K562 (cell line): ENCODE results near the gene VWA8. TPM values are rescaled to one million over a fixed set of nuclear protein-coding genes. Genes with fewer than 3 reads are reported as not detected.

Source experiments
- ATAC-seq: fragments of 200-7000 bp; cut with Tn5 transposase; 3 replicates; pipeline ENCODE4 v1.9.1; 2020; ENCODE audit warnings: moderate library complexity
- BruUV-seq: library from RNA; stranded (reverse); fragments of 400-500 nt; replicated peaks from 2 replicates; lab custom pipeline; 2021; lab: Mats Ljungman, UMichigan
- CTCF ChIA-PET: fragments of 300-600 bp; formaldehyde crosslinking; extraction: SDS; loops from one replicate; lab custom pipeline; 2021; ENCODE audit warnings: low intra/inter-chr PET ratio; lab: Yijun Ruan, JAX
- POLR2A ChIA-PET: fragments of 300-600, 350-650 bp; sonication (Branson Sonifier 250); formaldehyde crosslinking; extraction: SDS; loops from one replicate; lab custom pipeline; 2021; ENCODE audit warnings: antibody characterized with exemption, inconsistent platforms; lab: Yijun Ruan, JAX
- DNase-seq, 4 experiments: peaks; one replicate each; pipeline versions ENCODE4 v3.0.0 to v3.0.0-alpha.2; 2011 to 2018; ENCODE audit warnings: low spot score in 3 of 4, mixed read lengths in 3 of 4; ENCODE audit errors: extremely low read depth in 1 of 4
- FAIRE-seq: peaks from 2 replicates; lab custom pipeline; 2011; peaks lifted over from hg19 to GRCh38; lab: Jason Lieb, UNC
- H2AFZ ChIP-seq: 2 replicates; pipeline ENCODE4 v1.6.0; 2011; ENCODE audit warnings: low read depth, low read length, control low read depth, inconsistent platforms
- H3K27ac ChIP-seq: fragments of 200-600 bp; 3 replicates; pipeline ENCODE4 v1.8.0; 2011; ENCODE audit warnings: low read depth, mild to moderate bottlenecking, control low read depth, inconsistent platforms, low read length, moderate library complexity, mixed read lengths; ENCODE audit errors: extremely low read depth
- H3K27me3 ChIP-seq, 2 experiments: fragments of 300-600 bp in 1 of 2; 2 replicates in 1 of 2; 3 replicates in 1 of 2; pipeline versions ENCODE4 v1.6.0 to v1.8.0; 2011; ENCODE audit warnings: inconsistent platforms in 2 of 2, low read length in 2 of 2, mild to moderate bottlenecking in 1 of 2, mixed read lengths in 1 of 2, moderate library complexity in 1 of 2; ENCODE audit not compliant: control insufficient read depth in 2 of 2, insufficient read depth in 2 of 2
- H3K36me3 ChIP-seq: fragments of 300-600 bp; 3 replicates; pipeline ENCODE4 v1.8.0; 2011; ENCODE audit warnings: mild to moderate bottlenecking, low read length, inconsistent platforms; ENCODE audit not compliant: control insufficient read depth, insufficient read depth
- H3K4me1 ChIP-seq, 2 experiments: fragments of 200-600 bp in 1 of 2; replicated peaks in 1 of 2; 2 replicates in 1 of 2; 3 replicates in 1 of 2; pipeline versions ENCODE4 v1.5.1 to v1.8.0; 2011; ENCODE audit warnings: inconsistent platforms in 2 of 2, low read length in 2 of 2, mild to moderate bottlenecking in 1 of 2, mixed read lengths in 1 of 2, moderate library complexity in 1 of 2; ENCODE audit not compliant: control insufficient read depth in 2 of 2, insufficient read depth in 2 of 2
- H3K4me2 ChIP-seq: 2 replicates; pipeline ENCODE4 v1.6.1; 2011; ENCODE audit warnings: low read length, control low read depth, inconsistent platforms, mixed read lengths; ENCODE audit not compliant: insufficient read depth
- H3K4me3 ChIP-seq: fragments of 200-600 bp; sonication (generic), shearing (Covaris generic); 2 replicates; pipeline ENCODE4 v1.5.1; 2016; ENCODE audit warnings: control low read depth, inconsistent platforms
- H3K79me2 ChIP-seq: fragments of 200-600 bp; 3 replicates; pipeline ENCODE4 v1.8.0; 2011; ENCODE audit warnings: low read length, inconsistent platforms; ENCODE audit not compliant: control insufficient read depth, insufficient read depth
- H3K9ac ChIP-seq, 2 experiments: 2 replicates each; pipeline versions ENCODE4 v1.6.0 to v1.6.1; 2011; ENCODE audit warnings: low read depth in 2 of 2, low read length in 2 of 2, control low read depth in 1 of 2, inconsistent platforms in 1 of 2, mild to moderate bottlenecking in 1 of 2, mixed read lengths in 1 of 2; ENCODE audit not compliant: insufficient read depth in 1 of 2
- H3K9me1 ChIP-seq: one replicate; pipeline ENCODE4 v1.6.0; 2011; ENCODE audit warnings: inconsistent platforms, mild to moderate bottlenecking, low read length, moderate library complexity; ENCODE audit not compliant: control insufficient read depth, insufficient read depth
- H3K9me3 ChIP-seq: replicated peaks from 2 replicates; pipeline ENCODE4 v1.5.1; 2011; ENCODE audit warnings: low read depth, low read length, inconsistent platforms; ENCODE audit not compliant: control insufficient read depth, insufficient read depth
- H4K20me1 ChIP-seq: replicated peaks from 2 replicates; pipeline ENCODE4 v1.6.1; 2011; ENCODE audit warnings: low read length, inconsistent platforms, mixed read lengths; ENCODE audit not compliant: control insufficient read depth, insufficient read depth
- MYBL2 ChIP-seq, 2 experiments: fragments of 450-650 bp in 1 of 2; sonication (generic) in 1 of 2; formaldehyde crosslinking in 1 of 2; IDR thresholded peaks; 2 replicates each; pipeline versions ENCODE4 v1.6.1 to v1.8.1; 2017 to 2022; ENCODE audit warnings: borderline replicate concordance in 1 of 2, inconsistent platforms in 1 of 2, low read depth in 1 of 2, mild to moderate bottlenecking in 1 of 2, missing genetic modification reagents in 1 of 2, moderate library complexity in 1 of 2
- POLR2H ChIP-seq: IDR thresholded peaks from 2 replicates; pipeline ENCODE4 v1.6.1; 2016; ENCODE audit warnings: missing genetic modification characterization, low read depth, mild to moderate bottlenecking, control low read depth, missing compliant biosample characterization, moderate library complexity
- SIN3B ChIP-seq: fragments of 450-650 bp; IDR thresholded peaks from 2 replicates; pipeline ENCODE4 v1.6.1; 2017; ENCODE audit warnings: low read depth, mild to moderate bottlenecking, moderate library complexity
- SMAD2 ChIP-seq: fragments of 150-350 bp; IDR thresholded peaks from 2 replicates; pipeline ENCODE4 v1.6.1; 2014; ENCODE audit warnings: low read depth, mild to moderate bottlenecking, low read length
- WGBS: fragments of 100-300 bp; shearing (Covaris generic); methylation state at CpG from one replicate; pipeline ENCODE4 v1.1.6; 2016; ENCODE audit warnings: low coverage, mixed read lengths; ENCODE audit not compliant: insufficient coverage; ENCODE audit errors: missing lambda C conversion rate; 5-methylcytosine and 5-hydroxymethylcytosine counted together
- in situ Hi-C: fragments of 300-500 bp; cut with MboI; formaldehyde crosslinking; loops from 4 replicates; pipeline ENCODE4 v1.15.0; 2018; ENCODE audit warnings: inconsistent platforms, mixed read lengths
- intact Hi-C: fragments of 100-400 bp; cut with micrococcal nuclease; formaldehyde crosslinking; loops from 2 replicates; pipeline ENCODE4 v1.14.2; 2022
- polyA plus RNA-seq, 8 experiments: library from polyadenylated mRNA; depleted of rRNA in 4 of 8; stranded (reverse) in 5 of 8; unstranded in 3 of 8; fragments of >200 nt; fragmentation: Nextera tagmentation in 2 of 8; fragmentation: Illumina TruSeq in 1 of 8; extraction: Ambion mirVana in 2 of 8; extraction: Trizol in 1 of 8; gene quantifications; 2 replicates each; pipeline versions ENCODE4 v1.2.1 to v1.2.3, GENCODE V29; 2011 to 2014; ENCODE audit warnings: inconsistent platforms in 1 of 8, missing spikeins in 1 of 8
- total RNA-seq, 7 experiments: library from RNA; depleted of rRNA in 6 of 7; stranded (reverse); fragments of >200 nt in 6 of 7; fragmentation: Illumina TruSeq in 2 of 7; extraction: Trizol in 2 of 7; gene quantifications; 2 replicates each; pipeline versions ENCODE4 v1.2.1 to v1.2.3, GENCODE V29; 2011 to 2021; ENCODE audit warnings: low replicate concordance in 1 of 7
- TF ChIP-seq, protein P1 (sequence below): sonication (generic); IDR thresholded peaks from 2 replicates; pipeline ENCODE4 v1.6.1; 2016
- TF ChIP-seq, protein P2 (sequence below): fragments of 450-650 bp; formaldehyde crosslinking; IDR thresholded peaks from 2 replicates; pipeline ENCODE4 v1.4.0; 2022; ENCODE audit warnings: mild to moderate bottlenecking, moderate library complexity
- TF ChIP-seq, protein P3 (sequence below): fragments of 450-650 bp; formaldehyde crosslinking; IDR thresholded peaks from 2 replicates; pipeline ENCODE4 v1.4.0; 2022; ENCODE audit warnings: missing genetic modification characterization

Gene VWA8
- total and polyA plus RNA-seq, 9 of the 15 experiments (the other 6 are each of a cell fraction or from before 2014, with no cell fraction given): 2.1 to 18.5 (median 13.3) TPM

DNA sequence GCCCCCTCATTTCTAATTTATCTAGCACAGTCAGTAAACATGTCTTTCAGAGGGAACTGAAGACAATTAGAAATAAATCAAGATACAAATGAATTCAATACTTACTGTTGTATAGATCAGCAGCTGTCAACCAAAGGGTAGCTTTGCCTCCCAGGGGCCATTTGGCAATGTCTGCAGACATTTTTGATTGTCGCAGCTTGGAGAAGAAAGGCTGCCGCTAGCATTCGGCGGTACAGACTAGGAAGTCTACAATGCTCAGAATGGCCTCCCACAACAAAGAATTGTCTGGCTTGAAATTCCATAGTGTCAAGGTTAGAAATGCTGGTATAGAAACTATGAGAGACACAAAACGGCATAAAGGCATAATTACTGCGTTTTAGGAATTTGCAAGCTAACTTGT lies 412.0 kb downstream of the VWA8 start:
- no peaks in the 10 kb centered on the region for H3K79me2 ChIP-seq
- no peaks in the 10 kb centered on the region for H4K20me1 ChIP-seq
- ChIA-PET POLR2A (no interaction called here), CTCF (no interaction called here)
- intact Hi-C loops (no loop called here), in situ Hi-C loops (no loop called here)
- H2AFZ ChIP-seq: no peak overlapping the region
- H3K4me3 ChIP-seq: no peak overlapping the region
- no peak overlapping the region for H3K4me2 ChIP-seq
- H3K4me1 ChIP-seq: no peaks in the 10 kb centered on the region; a peak in 1 of 5 replicates
- no peaks in the 10 kb centered on the region for H3K36me3 ChIP-seq
- no TSS peak for BruUV-seq
- 58% methylated on average over 4 of the region's 6 CpGs for WGBS
- H3K9ac ChIP-seq: no peak overlapping the region
- H3K27ac ChIP-seq: no peak overlapping the region
- ATAC-seq (no peak), DNase-seq (no peak), FAIRE-seq (no peak)
- H3K9me1 ChIP-seq: no peaks in the 10 kb centered on the region
- no peaks in the 10 kb centered on the region for H3K9me3 ChIP-seq
- TF ChIP-seq, protein P1, sequence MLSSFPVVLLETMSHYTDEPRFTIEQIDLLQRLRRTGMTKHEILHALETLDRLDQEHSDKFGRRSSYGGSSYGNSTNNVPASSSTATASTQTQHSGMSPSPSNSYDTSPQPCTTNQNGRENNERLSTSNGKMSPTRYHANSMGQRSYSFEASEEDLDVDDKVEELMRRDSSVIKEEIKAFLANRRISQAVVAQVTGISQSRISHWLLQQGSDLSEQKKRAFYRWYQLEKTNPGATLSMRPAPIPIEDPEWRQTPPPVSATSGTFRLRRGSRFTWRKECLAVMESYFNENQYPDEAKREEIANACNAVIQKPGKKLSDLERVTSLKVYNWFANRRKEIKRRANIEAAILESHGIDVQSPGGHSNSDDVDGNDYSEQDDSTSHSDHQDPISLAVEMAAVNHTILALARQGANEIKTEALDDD: no peak
- TF ChIP-seq, protein P2, sequence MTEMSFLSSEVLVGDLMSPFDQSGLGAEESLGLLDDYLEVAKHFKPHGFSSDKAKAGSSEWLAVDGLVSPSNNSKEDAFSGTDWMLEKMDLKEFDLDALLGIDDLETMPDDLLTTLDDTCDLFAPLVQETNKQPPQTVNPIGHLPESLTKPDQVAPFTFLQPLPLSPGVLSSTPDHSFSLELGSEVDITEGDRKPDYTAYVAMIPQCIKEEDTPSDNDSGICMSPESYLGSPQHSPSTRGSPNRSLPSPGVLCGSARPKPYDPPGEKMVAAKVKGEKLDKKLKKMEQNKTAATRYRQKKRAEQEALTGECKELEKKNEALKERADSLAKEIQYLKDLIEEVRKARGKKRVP (CRISPR knock-in tag): no peak
- TF ChIP-seq MYBL2 (IDR thresholded peaks at IDR 0.05; ENCODE audit: low read depth) (no peak), MYBL2 (CRISPR knock-in tag; IDR thresholded peaks at IDR 0.05; ENCODE audit: borderline replicate concordance) (no peak), POLR2H (tag) (no peak), SMAD2 (no peak), SIN3B (no peak)
- TF ChIP-seq, protein P3, sequence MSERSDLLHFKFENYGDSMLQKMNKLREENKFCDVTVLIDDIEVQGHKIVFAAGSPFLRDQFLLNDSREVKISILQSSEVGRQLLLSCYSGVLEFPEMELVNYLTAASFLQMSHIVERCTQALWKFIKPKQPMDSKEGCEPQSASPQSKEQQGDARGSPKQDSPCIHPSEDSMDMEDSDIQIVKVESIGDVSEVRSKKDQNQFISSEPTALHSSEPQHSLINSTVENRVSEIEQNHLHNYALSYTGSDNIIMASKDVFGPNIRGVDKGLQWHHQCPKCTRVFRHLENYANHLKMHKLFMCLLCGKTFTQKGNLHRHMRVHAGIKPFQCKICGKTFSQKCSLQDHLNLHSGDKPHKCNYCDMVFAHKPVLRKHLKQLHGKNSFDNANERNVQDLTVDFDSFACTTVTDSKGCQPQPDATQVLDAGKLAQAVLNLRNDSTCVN (CRISPR knock-in tag): no peak
- peaks cover 0 to 10% of the 10 kb centered on the region in 2 experiments; a peak in 2 of 5 replicates for H3K27me3 ChIP-seq
